GM12872 (cell line): ENCODE results near the gene CLASRP.

Source experiments
- CTCF ChIP-seq: IDR thresholded peaks from 3 replicates; pipeline ENCODE4 v1.5.1; 2011; ENCODE audit warnings: low read depth, mild to moderate bottlenecking, low read length, moderate library complexity; ENCODE audit not compliant: insufficient read depth

The CLASRP gene

GRCh38 chr19:45076851-45077730 lies 38.2 kb downstream of the CLASRP start:
- no peak for TF ChIP-seq CTCF

- TF ChIP-seq CTCF: no peak
Measured at GRCh38 chr19:45078390-45079062, 39.7 kb downstream of the CLASRP start.

GRCh38 chr19:45079063-45079910 lies 40.4 kb downstream of the CLASRP start, which contains the start of gene GEMIN7:
Gene GEMIN7 (plus strand): TSS chr19:45079260. CDS start chr19:45090115, 10,855 bp downstream.
- TF ChIP-seq CTCF: no peak

GRCh38 chr19:45079911-45080370 lies 41.1 kb downstream of the CLASRP start:
- TF ChIP-seq CTCF: no peak

- TF ChIP-seq CTCF: no peak
Measured at GRCh38 chr19:45082170-45082569, 43.3 kb downstream of the CLASRP start.

- no peak for TF ChIP-seq CTCF
Measured at GRCh38 chr19:45086480-45086879, 47.6 kb downstream of the CLASRP start.

- 0 out of 3 replicates have a peak, but pooled peaks have one; percentile 5 for TF ChIP-seq CTCF
Measured at GRCh38 chr19:45087531-45087930, 48.7 kb downstream of the CLASRP start.
